Measurements from ENCODE around the gene SC5D. TPM values are rescaled to one million over a fixed set of nuclear protein-coding genes. Genes with fewer than 3 reads are reported as not detected.

The SC5D gene
- total RNA-seq, 1 experiment from 2014 or later: 25.6 TPM

DNA sequence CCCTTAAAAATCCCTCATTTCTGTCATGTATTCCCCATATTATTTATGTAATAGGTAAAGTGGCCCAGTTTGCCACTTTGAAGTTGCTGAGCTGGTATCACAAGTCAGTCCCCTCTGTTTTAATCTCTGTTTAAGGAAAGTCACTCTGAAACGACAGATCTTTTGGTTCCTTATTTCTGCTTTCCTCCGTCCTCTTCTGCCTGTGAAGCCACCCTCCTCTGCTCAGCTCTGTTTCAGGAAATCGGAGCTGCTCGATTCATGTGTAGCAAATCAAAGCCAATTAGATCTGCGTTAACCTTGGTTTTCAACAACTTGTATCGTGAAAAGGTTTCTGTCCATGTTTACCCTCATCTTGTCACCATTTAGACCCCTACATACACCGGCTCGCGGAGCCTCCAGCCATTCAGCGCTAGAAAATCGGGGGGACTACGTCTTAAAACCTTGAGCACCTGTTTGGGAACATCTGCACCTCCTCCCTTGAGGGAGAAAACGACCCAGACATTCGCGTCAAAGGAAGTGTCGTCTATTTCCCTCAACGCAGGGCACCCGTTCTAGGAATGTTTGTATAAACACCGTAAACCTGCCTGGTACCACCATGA is 576 bp upstream of the SC5D start:
- no peak for DNase-seq (ENCODE audit: low spot score)

DNA sequence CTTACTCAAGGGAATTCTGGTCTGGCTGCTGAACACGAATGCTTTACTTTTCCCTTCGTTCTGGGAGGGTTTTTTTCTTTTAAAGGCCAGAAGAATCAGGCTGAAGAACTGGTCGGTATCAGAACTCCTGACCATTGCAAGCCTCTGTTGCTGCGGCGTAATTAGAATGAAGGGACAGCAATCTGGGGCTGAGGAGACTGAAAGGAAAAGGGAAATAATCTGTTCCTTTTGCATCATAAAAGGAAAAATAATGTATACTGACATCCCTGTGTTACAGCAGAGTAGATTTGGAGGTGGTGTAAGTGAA is 670 bp downstream of the SC5D start:
- no peak for DNase-seq (ENCODE audit: low spot score)

DNA sequence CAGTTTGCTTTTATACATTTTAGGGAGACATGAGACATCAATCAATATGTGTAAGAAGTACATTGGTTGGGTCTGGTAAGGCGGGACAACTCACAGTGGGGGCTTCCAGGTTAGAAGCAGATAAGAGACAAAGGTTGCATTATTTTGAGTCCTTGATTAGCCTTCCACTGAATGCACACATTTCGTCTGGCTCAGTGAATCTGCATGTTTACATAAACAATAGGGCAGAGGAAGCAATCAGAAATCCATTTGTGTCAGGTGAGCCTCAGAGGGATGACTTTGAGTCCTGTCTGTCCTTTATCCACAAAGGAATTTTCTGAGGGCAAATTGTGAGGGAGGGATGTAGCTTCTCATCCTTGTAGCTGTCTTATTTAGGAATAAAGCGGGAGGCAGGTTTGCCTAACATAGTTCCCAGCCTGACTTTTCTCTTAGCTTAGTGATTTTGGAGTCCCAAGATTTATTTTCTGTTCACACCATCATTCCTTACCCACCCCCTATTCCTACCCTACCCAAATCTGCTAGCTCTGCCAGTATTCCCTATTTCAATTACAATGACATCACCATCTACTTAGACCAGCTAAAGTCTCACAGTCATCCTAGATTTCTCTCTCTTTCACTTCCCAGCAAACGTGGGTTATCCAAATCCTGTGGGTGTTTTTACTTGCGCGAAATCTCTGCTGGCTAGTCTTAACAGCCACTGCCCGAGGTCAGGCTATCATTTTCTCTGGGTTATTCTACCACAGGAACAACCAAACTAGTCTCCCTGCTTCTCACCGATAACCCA is 2.9 kb downstream of the SC5D start:
- DNase-seq (ENCODE audit: low spot score): no peak

DNA sequence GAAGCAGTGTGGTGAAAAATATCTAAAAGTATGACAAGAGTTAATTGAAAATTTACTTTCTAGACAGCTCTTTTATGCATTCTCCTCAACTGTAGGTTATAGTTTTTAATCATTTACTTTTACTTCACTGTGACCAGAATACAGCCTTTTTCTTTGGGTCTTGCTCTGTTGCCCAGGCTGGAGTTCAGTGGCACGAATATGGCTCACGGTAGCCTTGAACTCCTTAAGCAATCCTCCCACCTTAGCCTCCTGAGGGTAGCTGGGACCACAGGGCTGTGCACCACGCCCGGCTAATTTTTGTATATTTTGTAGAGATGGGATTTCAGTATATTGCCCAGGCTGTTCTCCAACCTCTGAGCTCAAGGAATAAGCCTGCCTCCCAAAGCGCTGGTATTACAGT is 5.3 kb downstream of the SC5D start:
- DNase-seq (ENCODE audit: low spot score): no peak

DNA sequence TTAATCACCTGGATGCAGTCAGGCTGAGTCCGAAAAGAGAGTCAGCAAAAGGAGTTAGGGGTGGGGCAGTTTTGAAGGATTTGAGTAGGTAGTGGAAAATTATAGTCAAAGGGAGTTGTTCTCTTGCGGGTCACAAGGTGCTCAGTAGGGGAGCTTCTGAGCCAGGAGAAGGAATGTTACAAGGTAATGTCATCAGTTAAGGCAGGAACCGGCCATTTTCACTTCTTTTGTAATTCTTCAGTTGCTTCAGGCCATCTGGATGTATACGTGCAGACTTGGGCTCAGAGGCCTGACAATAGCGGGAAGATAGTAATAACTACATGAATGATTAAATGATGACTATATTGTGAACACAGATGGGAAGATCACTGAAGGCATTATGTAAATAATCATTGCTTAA is 6.2 kb downstream of the SC5D start:
- no peak for DNase-seq (ENCODE audit: low spot score)

DNA sequence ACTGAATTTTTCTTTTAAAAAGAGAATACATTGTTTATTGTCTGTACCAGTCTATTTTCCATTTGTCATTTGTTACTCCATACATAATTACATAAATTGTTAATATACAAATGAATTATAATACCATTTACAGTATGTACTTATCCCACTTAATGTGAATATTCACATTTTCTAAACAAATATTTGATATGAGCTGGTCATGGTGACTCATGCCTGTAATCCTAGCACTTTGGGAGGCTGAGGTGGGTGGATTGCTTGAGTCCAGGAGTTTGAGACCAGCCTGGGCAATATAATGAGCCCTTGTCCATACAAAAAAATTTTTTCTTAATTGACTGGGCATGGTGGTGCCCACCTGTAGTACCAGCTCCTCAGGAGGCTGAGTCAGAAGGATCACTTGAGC is 6.8 kb downstream of the SC5D start:
- no peak for DNase-seq (ENCODE audit: low spot score)

DNA sequence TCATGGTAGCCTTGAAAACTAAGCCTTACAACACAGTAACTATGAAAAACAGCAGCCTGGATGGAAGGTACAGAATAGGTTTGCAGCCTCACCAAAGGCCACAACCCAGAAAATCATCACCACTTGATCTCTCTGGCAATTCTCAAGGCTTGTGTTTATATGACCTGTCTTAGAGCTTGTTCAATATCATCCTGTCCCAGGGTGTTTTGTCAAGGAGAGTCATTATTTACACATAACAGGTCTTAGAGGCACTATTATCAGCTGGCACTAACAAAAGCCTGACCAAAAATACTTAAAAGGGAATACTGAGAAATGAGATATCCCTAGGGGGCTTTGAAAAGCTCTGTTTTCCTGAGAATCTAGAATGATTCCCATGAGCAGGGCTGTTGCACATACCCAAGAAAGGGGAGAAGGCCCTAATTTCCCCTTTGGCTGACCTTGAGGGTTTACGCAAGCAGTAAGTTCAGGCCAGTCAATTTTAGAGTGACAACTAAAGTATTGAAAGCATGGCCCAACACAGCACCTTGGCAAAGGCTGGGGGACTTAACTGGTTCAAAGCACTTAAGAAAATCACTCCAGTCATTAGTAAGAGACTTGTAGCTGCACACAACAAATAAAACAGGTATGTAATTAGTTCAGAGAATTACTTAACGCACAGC is 7.9 kb downstream of the SC5D start:
- no peak for DNase-seq (ENCODE audit: low spot score)

DNA sequence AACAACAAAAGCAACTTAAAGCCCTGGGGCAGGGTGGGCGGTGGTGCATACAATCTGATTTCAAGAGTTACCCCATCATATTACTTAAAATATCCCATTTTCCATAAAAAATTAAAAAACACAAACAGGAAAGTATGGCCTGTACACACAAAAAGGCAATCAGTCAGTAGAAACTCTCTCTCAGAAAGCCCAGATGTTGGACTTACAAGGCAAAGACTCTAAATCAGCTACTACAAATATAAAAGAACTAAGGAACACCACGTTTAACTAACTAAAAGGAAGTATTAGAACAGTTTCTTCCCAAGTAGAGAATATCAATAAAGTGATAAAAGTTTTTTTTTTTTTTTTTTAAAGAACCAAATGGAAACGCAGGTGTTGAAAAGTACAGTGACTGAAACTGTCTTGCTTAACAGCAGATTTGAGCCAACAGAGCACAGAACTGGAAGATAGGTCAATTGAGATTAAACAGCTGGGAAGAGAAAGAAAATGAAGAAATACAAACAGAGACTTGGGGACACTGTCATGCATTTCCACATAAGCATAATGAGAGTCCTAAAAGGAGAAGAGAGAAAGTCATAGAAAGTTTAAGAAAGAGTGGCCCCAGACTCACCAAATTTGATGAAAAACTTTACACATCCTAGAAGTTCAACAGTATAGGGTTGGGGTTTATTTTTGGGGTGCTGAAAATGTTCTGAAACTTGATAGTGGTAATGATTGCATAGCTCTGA is 8.6 kb downstream of the SC5D start:
- DNase-seq (ENCODE audit: low spot score): no peak

DNA sequence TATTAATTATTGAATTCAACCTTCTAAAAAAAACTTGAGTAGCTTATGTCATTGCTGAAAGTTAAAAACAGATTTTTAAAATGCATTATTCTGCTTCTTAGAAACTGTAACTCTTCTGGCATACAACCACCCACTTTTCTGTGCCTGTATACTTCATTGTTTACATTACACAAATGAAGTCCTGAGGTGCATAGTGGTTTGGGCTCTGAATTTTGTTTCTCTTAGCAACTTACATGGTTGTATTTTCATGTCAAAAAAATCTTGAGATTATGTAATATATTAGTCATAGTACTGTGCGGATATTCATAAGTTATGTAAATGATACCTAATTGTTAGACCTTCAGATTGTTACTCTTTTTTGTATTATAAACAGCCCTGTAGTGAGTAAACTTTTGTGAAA is 12.2 kb downstream of the SC5D start:
- DNase-seq (ENCODE audit: low spot score): no peak

DNA sequence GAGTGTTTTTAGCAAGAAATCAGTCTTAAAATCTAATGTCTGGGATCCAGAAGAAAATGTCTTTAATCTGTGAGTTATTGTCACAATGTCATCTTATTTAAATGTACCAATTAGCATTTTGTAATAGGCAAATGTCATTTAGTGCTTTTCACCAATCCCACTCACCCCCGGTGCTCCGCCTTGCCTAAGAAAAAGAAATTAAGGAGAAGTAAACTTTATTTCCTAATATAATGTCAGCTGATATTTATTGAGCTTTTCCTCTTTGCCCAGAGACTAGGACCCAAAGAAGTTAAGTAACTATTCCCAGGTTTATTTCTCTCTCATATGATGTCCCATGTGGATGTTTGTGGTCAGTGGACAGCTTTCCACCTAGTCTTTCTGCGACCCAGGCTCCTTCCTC is 16.2 kb downstream of the SC5D start:
- DNase-seq (ENCODE audit: low spot score): no peak

DNA sequence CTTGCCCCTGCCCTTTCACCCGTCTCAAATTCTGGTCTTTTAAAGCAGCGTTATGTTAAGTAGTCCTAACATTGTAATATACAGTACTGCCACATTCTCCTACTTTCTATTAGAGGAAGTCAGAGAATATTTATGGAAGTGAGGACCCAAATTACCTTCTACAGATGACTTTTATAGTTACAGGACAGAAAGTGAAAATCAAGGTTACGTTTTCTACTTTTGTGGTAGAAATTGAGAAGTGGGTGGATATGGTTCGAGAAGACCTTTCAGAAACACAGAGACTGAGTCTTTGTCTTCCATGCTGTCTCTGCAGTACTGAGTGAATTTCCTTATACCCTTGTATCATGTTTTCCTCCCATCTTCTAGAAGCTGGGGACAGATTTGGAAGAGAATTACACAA is 17.1 kb downstream of the SC5D start:
- DNase-seq (ENCODE audit: low spot score): no peak

DNA sequence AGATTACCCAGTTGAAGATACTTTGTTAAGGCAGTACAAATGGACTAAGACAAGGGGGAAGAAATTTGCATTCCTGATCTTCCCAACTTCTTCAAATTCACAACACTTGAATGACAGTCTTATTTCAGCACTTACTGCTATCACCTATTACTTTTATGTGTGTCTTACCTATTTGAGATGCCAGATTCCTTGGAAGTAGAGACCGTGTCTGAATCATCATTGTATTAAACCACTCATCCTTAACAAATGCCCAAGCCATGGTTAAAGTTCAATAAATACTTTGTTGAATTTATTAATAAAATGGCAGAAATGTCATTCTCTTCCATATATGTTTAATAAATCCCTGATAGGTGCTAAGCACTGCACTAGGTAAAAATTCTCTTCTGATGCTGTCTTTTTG is 18.3 kb downstream of the SC5D start:
- no peak for DNase-seq (ENCODE audit: low spot score)

DNA sequence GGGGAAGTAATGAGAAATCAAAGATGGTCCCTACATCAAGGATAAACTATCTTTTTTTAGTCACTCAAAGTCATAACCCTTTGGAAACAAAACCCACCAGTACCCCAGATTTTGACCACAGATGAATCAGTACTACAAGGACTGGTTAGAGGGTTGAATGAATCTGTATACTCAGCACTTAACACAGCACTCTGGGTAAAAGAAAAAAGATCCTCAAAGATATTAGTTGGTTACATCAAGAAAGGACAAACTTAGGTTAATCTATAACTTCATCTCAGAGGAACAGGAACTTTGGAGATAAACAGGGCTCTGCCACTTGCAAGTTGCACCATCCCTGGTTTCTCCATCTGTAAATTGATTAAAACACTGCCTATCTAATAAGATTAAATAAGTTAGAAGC is 18.8 kb downstream of the SC5D start:
- DNase-seq (ENCODE audit: low spot score): no peak

DNA sequence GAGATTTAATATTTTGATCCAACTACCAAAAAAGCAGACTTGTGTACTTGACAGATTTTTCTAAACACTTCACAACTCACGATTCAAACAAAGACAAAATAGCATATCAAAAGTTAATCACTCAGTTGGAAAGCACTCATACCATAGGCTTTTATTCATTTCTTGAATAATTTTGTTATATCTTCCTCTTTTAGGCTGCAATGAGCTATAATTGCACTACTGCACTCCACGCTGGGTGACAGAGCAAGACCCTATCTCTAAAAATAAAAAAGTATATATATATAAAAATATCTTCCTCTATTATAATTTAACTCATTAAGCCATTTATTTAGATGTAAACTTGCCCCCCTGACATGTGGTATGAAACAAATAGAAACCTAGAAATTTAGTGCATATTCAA is 19.9 kb downstream of the SC5D start:
- DNase-seq (ENCODE audit: low spot score): no peak

DNA sequence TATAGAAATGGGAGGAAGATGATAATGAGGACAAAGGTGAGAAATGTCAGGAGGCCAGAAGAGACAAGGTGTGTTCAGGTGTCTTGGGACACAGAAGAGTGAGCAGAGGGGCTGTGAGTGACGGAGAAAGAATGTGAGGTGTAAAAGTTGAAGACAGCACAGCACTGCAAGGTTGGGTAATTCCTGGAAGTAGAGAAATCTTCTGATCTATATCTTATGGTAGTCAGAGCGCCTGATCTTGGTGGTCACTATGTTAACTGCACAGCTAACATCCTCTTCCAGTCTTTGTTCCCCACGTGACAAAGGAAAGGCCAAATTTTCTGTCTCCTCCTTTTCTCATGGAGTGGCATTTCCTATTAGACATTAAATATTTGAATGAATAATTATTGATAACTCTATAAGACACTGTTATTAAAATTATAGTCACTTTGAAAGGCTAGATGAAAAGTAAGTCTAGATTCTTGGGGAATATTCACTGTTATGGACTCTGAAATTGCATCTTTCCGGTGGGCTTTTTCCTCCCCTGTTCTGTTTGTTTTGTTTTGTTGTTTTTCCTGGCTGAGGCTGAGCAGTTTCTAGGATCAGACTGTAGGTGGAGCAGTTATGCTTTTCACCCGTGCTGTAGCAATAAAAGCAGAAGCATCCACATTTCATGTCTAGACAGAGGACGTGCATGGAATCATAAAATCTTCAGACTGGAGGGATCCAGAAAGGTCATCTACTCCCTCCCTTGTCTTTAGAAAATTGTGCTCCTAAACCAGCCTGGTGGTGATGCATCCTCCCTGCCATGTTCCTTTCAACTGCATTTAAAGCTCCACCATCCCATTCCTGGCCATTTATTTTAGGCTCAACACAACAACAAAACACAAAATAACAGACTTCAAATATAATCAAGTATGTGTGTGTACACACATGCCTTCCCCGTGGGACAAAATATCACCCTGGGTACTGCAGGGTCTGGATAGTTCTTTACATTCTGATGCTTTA is 26.6 kb downstream of the SC5D start:
- DNase-seq (ENCODE audit: low spot score): peak; percentile 5

DNA sequence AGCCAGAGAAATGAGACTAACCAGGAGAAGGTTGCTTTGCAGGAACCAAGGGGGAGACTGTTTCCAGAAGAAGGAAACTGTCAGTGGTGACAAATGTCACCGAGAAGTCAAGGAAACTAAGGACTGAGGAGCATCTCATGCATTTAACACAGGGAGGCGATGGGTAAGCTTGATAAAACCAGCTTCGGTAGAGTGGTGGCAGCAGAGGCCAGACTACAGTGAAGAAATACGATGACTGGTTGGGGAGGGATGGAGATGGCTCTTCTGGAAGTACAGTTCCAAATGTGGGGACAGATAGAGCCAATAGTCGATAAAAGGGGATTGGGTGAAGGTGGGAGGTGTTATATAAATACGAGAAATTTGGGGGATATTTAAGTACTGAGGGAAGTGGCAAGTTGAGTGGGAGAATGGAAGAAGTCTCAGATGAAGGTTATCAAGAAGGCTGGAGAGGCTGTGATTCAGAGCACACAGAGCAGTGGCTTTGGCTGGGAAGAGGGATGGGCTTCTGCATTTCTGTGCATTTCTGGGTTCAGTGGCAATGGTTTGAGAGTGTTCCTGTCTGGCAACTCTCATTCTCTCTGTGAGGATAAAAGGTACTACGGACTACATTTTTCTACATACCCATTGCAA is 29.2 kb downstream of the SC5D start:
- peak; percentile 1 for DNase-seq (ENCODE audit: low spot score)

DNA sequence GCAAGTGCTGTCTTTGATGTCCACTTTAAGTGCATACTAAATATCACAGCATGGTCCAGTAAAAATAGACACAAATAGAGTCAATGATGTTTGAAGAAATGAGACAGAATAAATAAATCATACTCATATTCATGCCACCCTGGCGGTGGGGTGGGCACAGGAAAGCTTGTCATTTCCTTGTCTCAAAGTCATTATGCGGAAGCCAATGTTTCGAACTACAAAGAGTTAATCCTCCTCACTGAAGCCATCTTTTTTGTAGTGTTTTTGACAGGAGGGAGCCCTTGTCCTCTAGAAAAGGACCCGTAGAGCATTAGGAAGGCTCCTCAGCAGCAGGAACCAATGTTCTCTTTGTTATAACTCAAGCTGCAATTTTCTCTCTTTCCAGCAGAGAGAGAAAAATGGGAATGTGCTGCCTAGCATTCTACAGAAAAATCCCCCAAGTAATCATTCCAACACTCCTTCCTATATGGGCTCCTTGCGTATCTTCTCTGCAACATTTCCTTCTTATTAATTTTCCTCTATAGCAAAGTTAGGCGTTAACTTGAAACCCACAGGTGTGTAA is 30.6 kb downstream of the SC5D start:
- DNase-seq (ENCODE audit: low spot score): no peak

DNA sequence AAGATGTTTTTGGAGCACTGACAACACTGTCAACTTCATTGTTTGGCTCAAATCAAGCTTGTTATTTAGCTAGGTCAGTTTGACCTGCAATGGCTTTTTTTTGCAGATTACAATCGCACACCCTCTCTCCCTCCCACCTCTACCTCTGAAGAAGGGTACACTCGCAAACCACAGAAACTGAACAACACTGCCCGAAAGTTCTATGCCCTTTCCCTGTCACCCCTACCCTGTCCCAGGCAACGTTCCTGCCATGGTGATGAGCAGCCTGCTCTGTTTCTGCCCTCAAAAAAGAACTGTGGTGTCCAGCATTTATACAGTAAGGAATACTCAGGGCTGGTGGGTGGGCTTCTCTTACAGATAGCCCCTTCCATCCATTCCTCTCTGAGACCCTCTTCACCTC is 33.7 kb downstream of the SC5D start:
- DNase-seq (ENCODE audit: low spot score): no peak

DNA sequence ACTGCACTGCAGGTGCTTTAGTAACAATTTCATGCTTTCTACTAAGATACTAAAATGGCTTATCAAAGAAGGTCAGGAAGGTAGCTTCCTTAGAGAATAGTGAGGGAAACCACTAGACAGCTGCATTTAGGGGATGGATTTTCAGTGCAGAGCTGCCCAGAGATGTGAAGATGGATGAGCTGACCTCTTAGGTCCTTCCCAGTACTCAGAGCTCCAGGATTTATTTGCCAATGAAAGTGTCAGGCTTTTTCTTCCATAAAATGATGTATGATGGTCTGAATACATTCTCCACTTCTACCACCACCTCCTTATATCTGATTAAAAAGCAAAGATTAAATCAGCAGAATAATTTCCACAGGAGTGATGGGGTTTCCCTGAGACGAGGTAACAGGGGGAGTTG is 35.0 kb downstream of the SC5D start:
- DNase-seq (ENCODE audit: low spot score): no peak

DNA sequence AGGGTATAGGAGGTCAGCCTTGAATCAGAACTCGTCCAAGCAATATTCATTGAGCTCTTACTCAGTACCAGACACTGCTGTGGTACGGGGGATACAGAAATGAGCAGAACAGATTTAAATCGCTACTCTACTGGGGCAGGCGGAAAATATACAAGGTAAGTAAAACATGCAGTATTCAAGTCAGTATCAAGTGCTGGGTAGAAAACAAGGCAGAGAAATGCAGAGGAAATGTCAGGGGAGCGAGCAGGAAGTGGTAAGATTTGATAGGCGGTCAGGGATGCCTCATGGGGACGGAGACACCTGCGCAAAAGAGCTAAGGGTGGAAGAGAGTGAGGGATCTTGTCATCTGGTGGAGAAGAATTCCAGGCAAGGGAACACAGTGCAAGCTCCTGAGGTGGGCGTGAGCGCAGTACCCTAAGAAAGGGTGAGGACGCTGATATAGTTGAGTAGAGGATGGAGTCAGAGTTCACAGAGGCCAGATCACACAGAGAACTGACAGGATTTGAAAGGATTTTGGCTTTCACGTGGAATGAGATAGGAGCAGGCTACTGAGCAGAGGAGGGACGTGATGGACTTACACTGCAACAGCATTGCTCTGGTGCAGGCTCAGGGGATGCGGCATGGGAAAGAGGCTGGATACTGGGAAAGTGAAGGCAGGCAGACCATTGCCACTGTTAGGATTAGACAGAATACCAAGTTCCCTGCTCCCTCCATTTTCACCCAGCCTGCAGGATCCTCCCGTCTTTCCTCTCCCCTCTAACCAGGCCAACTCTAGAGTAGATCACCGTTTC is 35.8 kb downstream of the SC5D start:
- DNase-seq (ENCODE audit: low spot score): no peak
